PC-3 (cell line): ENCODE data around the gene CHFR.
"Not testable (repeated sequence)": the region's sequence is repeated elsewhere in the genome, so short reads cannot be mapped to it uniquely, and the experiment has no call there.

Experiments
- CTCF ChIP-seq: fragments of 300-600 bp; sonication (generic); conservative IDR thresholded peaks from 2 replicates; pipeline ENCODE4 v1.5.1; 2017; ENCODE audit warnings: antibody characterized with exemption, low read depth, mild to moderate bottlenecking, low read length
- EZH2 ChIP-seq: fragments of 300-600 bp; sonication (generic); IDR thresholded peaks from one replicate; pipeline ENCODE4 v1.6.1; 2017; ENCODE audit warnings: antibody characterized with exemption, mild to moderate bottlenecking, low read length; ENCODE audit not compliant: unreplicated experiment

GRCh38 chr12:132809391-132809790 is 78.0 kb downstream of the CHFR start:
- TF ChIP-seq CTCF, EZH2: not testable (repeated sequence)
